ENCODE measurements around the gene SIAH3.

The SIAH3 gene

DNA sequence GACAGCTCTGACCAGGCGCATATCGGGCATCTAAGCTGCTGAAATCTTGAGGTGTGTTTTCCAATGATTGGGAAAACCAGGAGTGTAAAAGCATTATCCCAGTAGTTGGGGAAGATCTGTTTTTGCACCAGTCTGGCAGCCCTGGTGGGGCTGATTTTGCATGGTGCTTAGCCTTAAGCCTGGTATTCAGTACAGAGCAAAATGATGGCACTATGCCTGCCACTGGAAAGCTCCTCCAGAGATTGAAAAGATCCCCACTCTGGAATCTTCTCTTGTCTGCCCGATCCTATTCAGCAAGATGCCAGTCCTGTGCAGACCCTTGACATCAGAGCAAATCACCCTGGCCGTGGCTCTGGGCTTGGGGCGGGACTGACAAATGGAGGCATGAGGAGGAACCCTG, 44.7 kb upstream of the SIAH3 start:
- Histone ChIP-seq H4K20me1 (ENCODE audit: insufficient read depth, low read length) (no peaks in the 10 kb centered on the region), H3K4me1 (ENCODE audit: insufficient read depth, low read length) (no peaks in the 10 kb centered on the region), H3K27me3 (ENCODE audit: insufficient read depth, low read length, poor library complexity) (peaks cover 17% of the 10 kb centered on the region), H3K79me2 (ENCODE audit: insufficient read depth, low read length) (no peaks in the 10 kb centered on the region), H3K4me2 (ENCODE audit: insufficient read depth, low read length) (no peak overlapping the region), H3K4me3 (ENCODE audit: low read depth in 1 of 2, low read length in 2 of 2) (no peak overlapping the region), H3K9ac (ENCODE audit: low read depth, low read length) (no peak overlapping the region), H3K27ac (ENCODE audit: low read length) (no peak overlapping the region), H3K36me3 (ENCODE audit: insufficient read depth, low read length) (no peaks in the 10 kb centered on the region), H3K9me3 (ENCODE audit: insufficient read depth, low read length, severe bottlenecking) (no peaks in the 10 kb centered on the region), H2AFZ (ENCODE audit: low read depth, low read length) (no peak overlapping the region)
- no peak for TF ChIP-seq EZH2 (IDR thresholded peaks at IDR 0.05; ENCODE audit: borderline replicate concordance, low read depth, low read length, severe bottlenecking)
- TF ChIP-seq, protein P1, sequence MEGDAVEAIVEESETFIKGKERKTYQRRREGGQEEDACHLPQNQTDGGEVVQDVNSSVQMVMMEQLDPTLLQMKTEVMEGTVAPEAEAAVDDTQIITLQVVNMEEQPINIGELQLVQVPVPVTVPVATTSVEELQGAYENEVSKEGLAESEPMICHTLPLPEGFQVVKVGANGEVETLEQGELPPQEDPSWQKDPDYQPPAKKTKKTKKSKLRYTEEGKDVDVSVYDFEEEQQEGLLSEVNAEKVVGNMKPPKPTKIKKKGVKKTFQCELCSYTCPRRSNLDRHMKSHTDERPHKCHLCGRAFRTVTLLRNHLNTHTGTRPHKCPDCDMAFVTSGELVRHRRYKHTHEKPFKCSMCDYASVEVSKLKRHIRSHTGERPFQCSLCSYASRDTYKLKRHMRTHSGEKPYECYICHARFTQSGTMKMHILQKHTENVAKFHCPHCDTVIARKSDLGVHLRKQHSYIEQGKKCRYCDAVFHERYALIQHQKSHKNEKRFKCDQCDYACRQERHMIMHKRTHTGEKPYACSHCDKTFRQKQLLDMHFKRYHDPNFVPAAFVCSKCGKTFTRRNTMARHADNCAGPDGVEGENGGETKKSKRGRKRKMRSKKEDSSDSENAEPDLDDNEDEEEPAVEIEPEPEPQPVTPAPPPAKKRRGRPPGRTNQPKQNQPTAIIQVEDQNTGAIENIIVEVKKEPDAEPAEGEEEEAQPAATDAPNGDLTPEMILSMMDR (IDR thresholded peaks at IDR 0.05; ENCODE audit: borderline replicate concordance, extremely low read depth, low read length, poor library complexity, severe bottlenecking) = no peak
- ATAC-seq (ENCODE audit: insufficient read depth, low read depth) = no peak
- DNase-seq = no peak

DNA sequence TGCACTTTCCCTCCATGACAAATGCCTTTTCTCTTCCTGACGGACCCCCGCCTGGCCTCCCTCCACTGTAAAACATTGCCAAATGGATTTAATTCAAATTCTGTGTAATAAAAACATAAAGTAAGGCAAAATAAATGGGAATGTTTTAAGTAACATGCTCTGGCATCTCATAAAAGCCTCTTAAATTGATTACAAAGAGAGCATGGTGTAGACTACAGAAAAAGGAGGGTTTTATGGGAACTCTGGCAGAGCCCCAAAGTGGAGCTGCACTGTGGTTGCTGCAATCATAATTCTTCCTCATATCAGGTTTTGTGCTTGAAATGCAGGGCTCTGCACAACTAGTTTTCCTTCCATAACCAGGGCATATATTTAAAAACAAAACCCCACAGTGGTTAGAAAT, 44.3 kb upstream of the SIAH3 start:
- Histone ChIP-seq H3K9me3 (ENCODE audit: insufficient read depth, low read length, severe bottlenecking) (no peaks in the 10 kb centered on the region), H3K79me2 (ENCODE audit: insufficient read depth, low read length) (no peaks in the 10 kb centered on the region), H3K9ac (ENCODE audit: low read depth, low read length) (no peak overlapping the region), H3K4me3 (ENCODE audit: low read depth in 1 of 2, low read length in 2 of 2) (no peak overlapping the region), H3K4me2 (ENCODE audit: insufficient read depth, low read length) (no peak overlapping the region), H4K20me1 (ENCODE audit: insufficient read depth, low read length) (no peaks in the 10 kb centered on the region), H2AFZ (ENCODE audit: low read depth, low read length) (no peak overlapping the region), H3K27me3 (ENCODE audit: insufficient read depth, low read length, poor library complexity) (peaks cover 20% of the 10 kb centered on the region), H3K4me1 (ENCODE audit: insufficient read depth, low read length) (no peaks in the 10 kb centered on the region), H3K27ac (ENCODE audit: low read length) (no peak overlapping the region), H3K36me3 (ENCODE audit: insufficient read depth, low read length) (no peaks in the 10 kb centered on the region)
- TF ChIP-seq EZH2 (IDR thresholded peaks at IDR 0.05; ENCODE audit: borderline replicate concordance, low read depth, low read length, severe bottlenecking) = no peak
- TF ChIP-seq, protein P1 (IDR thresholded peaks at IDR 0.05; ENCODE audit: borderline replicate concordance, extremely low read depth, low read length, poor library complexity, severe bottlenecking) = no peak
- DNase-seq (no peak), ATAC-seq (ENCODE audit: insufficient read depth, low read depth) (no peak)

DNA sequence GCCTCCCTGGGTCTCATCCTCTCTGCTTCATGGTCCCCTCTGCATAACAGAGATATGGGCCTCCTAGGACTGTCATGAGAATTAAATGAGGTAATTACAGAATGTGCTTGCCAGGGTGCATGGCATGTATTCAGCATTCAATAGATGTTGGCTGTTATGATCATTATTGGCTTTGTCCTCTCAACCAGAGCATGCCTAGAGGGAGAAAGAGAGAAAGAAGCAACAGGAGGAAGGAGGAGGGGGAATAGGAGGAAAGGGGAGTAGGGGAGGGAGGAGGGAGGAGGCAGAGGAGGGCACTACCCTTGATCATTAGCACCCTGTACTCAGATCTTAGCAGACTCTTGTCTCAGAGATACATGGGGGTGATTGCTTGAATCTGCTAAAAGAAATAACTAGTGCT, 41.0 kb upstream of the SIAH3 start:
- Histone ChIP-seq H3K36me3 (ENCODE audit: insufficient read depth, low read length) (no peaks in the 10 kb centered on the region), H2AFZ (ENCODE audit: low read depth, low read length) (no peak overlapping the region), H3K27ac (ENCODE audit: low read length) (no peak overlapping the region), H3K27me3 (ENCODE audit: insufficient read depth, low read length, poor library complexity) (peaks cover 20% of the 10 kb centered on the region), H3K9ac (ENCODE audit: low read depth, low read length) (no peak overlapping the region), H3K4me3 (ENCODE audit: low read depth in 1 of 2, low read length in 2 of 2) (no peak overlapping the region), H3K9me3 (ENCODE audit: insufficient read depth, low read length, severe bottlenecking) (no peaks in the 10 kb centered on the region), H4K20me1 (ENCODE audit: insufficient read depth, low read length) (no peaks in the 10 kb centered on the region), H3K4me1 (ENCODE audit: insufficient read depth, low read length) (no peaks in the 10 kb centered on the region), H3K79me2 (ENCODE audit: insufficient read depth, low read length) (no peaks in the 10 kb centered on the region), H3K4me2 (ENCODE audit: insufficient read depth, low read length) (no peak overlapping the region)
- TF ChIP-seq, protein P1 (IDR thresholded peaks at IDR 0.05; ENCODE audit: borderline replicate concordance, extremely low read depth, low read length, poor library complexity, severe bottlenecking) = no peak
- no peak for TF ChIP-seq EZH2 (IDR thresholded peaks at IDR 0.05; ENCODE audit: borderline replicate concordance, low read depth, low read length, severe bottlenecking)
- ATAC-seq (ENCODE audit: insufficient read depth, low read depth) (no peak), DNase-seq (no peak)

Data from DND-41 (cell line).